HAP-1 (cell line): Measurements from ENCODE around the gene LGALS12.
"Not testable (repeated sequence)": the region's sequence is repeated elsewhere in the genome, so short reads cannot be mapped to it uniquely, and the experiment has no call there.

Experiments
- DNase-seq, 2 experiments: peaks; one replicate each; pipeline ENCODE4 v3.0.0-alpha.2; 2016 to 2020; ENCODE audit warnings: low spot score in 2 of 2
- H3K27me3 ChIP-seq: fragments of 250-450 bp; sonication (Bioruptor Pico); 2 replicates; pipeline ENCODE4 v1.5.1; 2020; ENCODE audit warnings: low read depth, mild to moderate bottlenecking, moderate library complexity
- H3K36me3 ChIP-seq: fragments of 250-450 bp; sonication (Bioruptor Pico); replicated peaks from 2 replicates; pipeline ENCODE4 v1.5.1; 2020; ENCODE audit warnings: mild to moderate bottlenecking
- H3K4me1 ChIP-seq: fragments of 250-450 bp; sonication (Bioruptor Pico); 2 replicates; pipeline ENCODE4 v1.5.1; 2020; ENCODE audit warnings: mild to moderate bottlenecking
- H3K4me3 ChIP-seq: fragments of 250-450 bp; sonication (Bioruptor Pico); 2 replicates; pipeline ENCODE4 v1.5.1; 2020; ENCODE audit warnings: mild to moderate bottlenecking, moderate library complexity
- H3K9me3 ChIP-seq: fragments of 250-450 bp; sonication (Bioruptor Pico); 2 replicates; pipeline ENCODE4 v1.5.1; 2020; ENCODE audit warnings: mild to moderate bottlenecking, moderate library complexity
- in situ Hi-C: fragments of 300-500 bp; cut with MboI; formaldehyde crosslinking; loops from 3 replicates; pipeline ENCODE4 v1.14.3; 2020; ENCODE audit warnings: low sequenced_read_pairs, inconsistent platforms, mixed read lengths

Gene LGALS12

GRCh38 chr11:63510360-63511047 lies 4.6 kb downstream of the LGALS12 start:
- in situ Hi-C loops, result no loop called here

DNA sequence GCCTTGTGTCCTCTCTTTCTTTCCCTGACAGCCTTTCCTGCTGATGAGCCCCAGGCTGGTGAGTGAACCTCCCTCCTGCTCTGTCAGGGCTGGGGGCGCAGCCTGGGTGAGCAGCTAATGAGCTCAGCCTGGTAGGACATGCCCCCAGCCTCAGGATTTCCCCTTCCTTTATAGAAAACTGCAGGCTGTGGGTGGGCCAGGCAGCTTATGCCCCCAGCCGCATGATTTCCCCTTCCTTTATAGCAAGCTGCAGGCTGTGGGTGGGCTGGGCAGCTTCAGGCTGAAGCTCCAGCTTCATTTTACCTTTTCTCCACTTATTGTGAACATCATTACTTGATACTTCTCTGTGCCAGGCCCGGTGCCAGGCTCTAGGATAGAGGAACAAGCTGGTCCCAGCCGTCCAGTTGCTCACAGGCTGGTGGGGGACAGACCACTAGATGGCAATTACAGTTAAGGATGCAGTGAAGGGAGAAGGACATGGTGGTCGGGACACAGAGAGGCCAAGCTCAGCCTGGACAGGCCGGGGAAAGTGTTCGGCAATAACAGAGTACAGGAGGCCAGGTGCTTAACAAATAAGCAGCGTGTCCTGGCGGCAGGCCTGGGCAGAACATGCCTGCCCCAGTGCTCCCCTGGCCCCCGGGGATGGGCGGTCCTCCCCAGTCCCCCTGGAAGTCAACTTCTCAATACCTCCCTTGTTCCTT lies 5.3 kb downstream of the LGALS12 start:
- H3K4me1 ChIP-seq, result no peaks in the 10 kb centered on the region
- H3K9me3 ChIP-seq, result no peaks in the 10 kb centered on the region; the same call in 1 of the 2 replicates
- DNase-seq, result no peak
- H3K4me3 ChIP-seq, result no peak overlapping the region
- H3K27me3 ChIP-seq, result no peaks in the 10 kb centered on the region
- in situ Hi-C loops, result no loop called here
- H3K36me3 ChIP-seq, result no peaks in the 10 kb centered on the region

More at GRCh38 chr11:63510360-63511047, 4.6 kb downstream of the LGALS12 start:
- DNase-seq, result no peak
- Histone ChIP-seq H3K27me3 (no peaks in the 10 kb centered on the region), H3K9me3 (no peaks in the 10 kb centered on the region; the same call in 1 of the 2 replicates), H3K4me1 (no peaks in the 10 kb centered on the region), H3K36me3 (no peaks in the 10 kb centered on the region), H3K4me3 (no peak overlapping the region)

DNA sequence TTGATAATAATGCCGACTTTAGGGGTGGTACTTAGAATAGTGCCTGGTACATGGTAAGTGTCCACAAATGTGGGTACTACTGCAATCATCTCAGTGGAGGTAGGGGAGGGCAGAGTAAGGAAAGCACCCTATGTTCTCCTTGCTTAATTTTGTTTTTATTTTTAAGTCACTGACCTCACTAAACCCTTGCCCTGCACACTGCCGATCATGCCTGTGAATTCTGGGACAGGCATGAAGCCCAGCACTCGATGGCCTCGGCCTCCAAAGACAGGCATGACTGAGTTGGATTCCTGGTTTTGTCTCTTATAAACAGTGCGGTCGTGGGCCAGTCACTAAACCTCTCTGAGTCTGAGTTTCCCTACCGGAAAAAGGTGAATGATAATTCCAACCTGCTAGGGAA lies 6.9 kb downstream of the LGALS12 start:
- no peaks in the 10 kb centered on the region for H3K36me3 ChIP-seq
- in situ Hi-C loops, result no loop called here
- no peaks in the 10 kb centered on the region for H3K4me1 ChIP-seq
- DNase-seq, result no peak
- no peak overlapping the region for H3K4me3 ChIP-seq
- H3K9me3 ChIP-seq, result no peaks in the 10 kb centered on the region; the same call in 1 of the 2 replicates
- H3K27me3 ChIP-seq, result no peaks in the 10 kb centered on the region

DNA sequence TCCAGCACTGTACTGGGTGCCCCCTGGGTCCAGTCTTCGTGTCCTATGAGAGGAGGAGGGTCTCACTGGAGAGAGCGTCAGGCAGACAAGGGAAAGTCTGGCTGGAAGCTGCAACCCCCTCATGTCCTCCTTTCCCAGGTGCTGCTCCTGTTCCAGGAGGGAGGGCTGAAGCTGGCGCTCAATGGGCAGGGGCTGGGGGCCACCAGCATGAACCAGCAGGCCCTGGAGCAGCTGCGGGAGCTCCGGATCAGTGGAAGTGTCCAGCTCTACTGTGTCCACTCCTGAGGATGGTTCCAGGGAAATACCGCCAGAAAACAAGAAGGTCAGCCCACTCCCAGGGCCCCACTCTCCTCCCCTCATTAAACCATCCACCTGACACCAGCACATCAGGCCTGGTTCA lies 10.2 kb downstream of the LGALS12 start:
- in situ Hi-C loops, result no loop called here
- H3K4me1 ChIP-seq, result peaks cover 5% of the 10 kb centered on the region
- DNase-seq, result no peak
- H3K27me3 ChIP-seq, result no peaks in the 10 kb centered on the region
- 0 out of 2 replicates have a peak, but pooled peaks cover 3% of the 10 kb centered on the region for H3K9me3 ChIP-seq
- no peak overlapping the region for H3K4me3 ChIP-seq
- no peaks in the 10 kb centered on the region for H3K36me3 ChIP-seq

GRCh38 chr11:63517156-63517555 lies 11.3 kb downstream of the LGALS12 start:
- Histone ChIP-seq H3K27me3 (no peaks in the 10 kb centered on the region), H3K36me3 (no peaks in the 10 kb centered on the region), H3K4me3 (no peak overlapping the region), H3K9me3 (0 out of 2 replicates have a peak, but pooled peaks cover 3% of the 10 kb centered on the region), H3K4me1 (peaks cover 5% of the 10 kb centered on the region)
- in situ Hi-C loops, result no loop called here
- DNase-seq, result no peak

DNA sequence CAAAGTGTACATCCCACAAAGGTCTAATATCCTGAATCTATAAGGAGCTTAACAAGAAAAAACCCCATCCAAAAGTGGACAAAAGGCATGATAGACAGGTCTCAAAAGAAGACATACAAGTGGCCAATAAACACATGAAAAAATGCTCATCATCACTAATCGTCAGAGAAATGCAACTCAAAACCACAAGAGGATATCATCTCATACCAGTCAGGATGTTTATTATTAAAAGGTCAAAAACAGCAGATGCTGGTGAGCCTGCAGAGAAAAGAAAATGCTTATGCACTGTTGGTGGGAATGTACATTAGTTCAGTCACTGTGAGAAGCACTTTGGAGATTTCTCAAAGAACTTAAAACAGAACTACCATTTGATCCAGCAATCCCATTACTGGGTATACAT lies 12.7 kb downstream of the LGALS12 start:
- DNase-seq, result peak in 1 of 2 experiments; percentile 19
- H3K9me3 ChIP-seq, result 0 out of 2 replicates have a peak, but pooled peaks cover 3% of the 10 kb centered on the region
- H3K27me3 ChIP-seq, result no peaks in the 10 kb centered on the region
- H3K4me3 ChIP-seq, result no peak overlapping the region
- no peaks in the 10 kb centered on the region for H3K36me3 ChIP-seq
- in situ Hi-C loops, result no loop called here
- H3K4me1 ChIP-seq, result peaks cover 5% of the 10 kb centered on the region

DNA sequence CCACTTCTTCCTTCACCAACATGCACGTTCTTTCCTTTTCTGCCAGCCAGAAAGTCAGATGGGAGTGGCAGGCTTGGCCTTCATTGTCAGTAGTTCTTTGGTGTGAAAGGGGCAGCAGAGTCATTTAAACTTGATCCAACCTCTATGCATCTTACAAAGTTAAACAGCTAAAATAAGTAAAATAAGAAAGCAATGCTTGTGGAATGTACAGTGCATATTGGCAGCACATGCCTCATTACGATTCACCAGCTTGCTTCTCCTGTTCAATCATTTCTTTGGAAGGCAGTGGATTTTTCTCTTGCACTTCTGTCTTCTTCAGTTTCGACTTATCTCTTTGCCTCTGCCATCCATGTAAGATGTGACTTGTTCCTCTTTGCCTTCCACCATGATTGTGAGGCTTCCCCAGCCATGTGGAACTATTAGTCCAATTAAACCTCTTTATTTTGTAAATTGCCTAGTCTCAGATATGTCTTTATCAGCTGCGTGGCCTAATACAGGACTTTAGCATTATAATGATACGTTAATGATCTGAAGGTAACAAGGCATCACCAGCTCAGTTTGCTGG lies 14.8 kb downstream of the LGALS12 start:
- no peaks in the 10 kb centered on the region for H3K27me3 ChIP-seq
- H3K36me3 ChIP-seq, result no peaks in the 10 kb centered on the region
- peaks cover 5% of the 10 kb centered on the region for H3K4me1 ChIP-seq
- H3K9me3 ChIP-seq, result peaks cover 14% of the 10 kb centered on the region
- in situ Hi-C loops, result no loop called here
- no peak overlapping the region for H3K4me3 ChIP-seq
- DNase-seq, result no peak

- Histone ChIP-seq H3K27me3 (no peaks in the 10 kb centered on the region), H3K36me3 (no peaks in the 10 kb centered on the region), H3K4me1 (peaks cover 5% of the 10 kb centered on the region), H3K4me3 (no peak overlapping the region), H3K9me3 (peaks cover 14% of the 10 kb centered on the region)
- no peak for DNase-seq
- in situ Hi-C loops, result no loop called here
Observed at GRCh38 chr11:63521896-63522295, 16.0 kb downstream of the LGALS12 start.

DNA sequence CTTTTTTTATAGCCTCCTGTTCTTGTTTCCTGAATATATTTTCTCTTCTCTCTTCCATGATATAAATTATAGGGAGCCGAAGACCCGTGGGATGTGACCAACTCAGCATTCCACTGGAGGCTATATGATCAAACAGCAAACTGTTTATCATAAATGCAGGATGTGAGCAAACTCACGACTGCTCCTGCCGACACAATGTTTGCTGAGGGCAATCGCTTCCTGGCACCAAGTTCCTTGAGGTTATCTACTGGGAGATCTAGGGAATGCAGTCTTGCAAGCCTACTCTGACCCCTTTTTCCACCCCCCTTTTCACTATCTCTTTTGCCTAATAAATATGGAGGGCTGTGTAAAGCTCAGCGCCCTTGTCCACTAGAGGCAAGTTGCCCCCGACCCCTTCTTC lies 17.3 kb downstream of the LGALS12 start:
- in situ Hi-C loops, result no loop called here
- no peaks in the 10 kb centered on the region for H3K36me3 ChIP-seq
- peaks cover 14% of the 10 kb centered on the region for H3K9me3 ChIP-seq
- no peak for DNase-seq
- no peaks in the 10 kb centered on the region for H3K27me3 ChIP-seq
- no peak overlapping the region for H3K4me3 ChIP-seq
- peaks cover 14% of the 10 kb centered on the region for H3K4me1 ChIP-seq

DNA sequence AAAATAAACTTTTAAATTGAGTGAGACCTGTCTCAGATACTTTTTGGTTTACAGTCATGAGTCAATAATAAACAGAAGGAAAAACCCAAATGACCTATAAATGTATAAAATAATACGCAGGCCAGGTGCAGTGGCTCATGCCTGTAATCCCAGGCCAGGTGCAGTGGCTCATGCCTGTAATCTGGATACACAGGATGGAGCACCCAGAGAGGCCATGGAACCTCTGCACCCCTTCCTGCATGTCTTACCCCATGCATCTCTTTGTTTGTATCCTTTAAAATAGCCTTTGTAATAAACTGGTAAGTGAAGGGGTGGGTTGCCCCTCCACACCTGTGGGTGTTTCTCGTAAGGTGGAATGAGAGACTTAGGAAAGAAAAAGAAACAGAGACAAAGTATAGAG lies 21.8 kb downstream of the LGALS12 start:
- DNase-seq, result peak in 1 of 2 experiments; percentile 31
- peaks cover 44% of the 10 kb centered on the region for H3K4me1 ChIP-seq
- H3K27me3 ChIP-seq, result no peaks in the 10 kb centered on the region
- 0 out of 2 replicates have a peak overlapping the region, but pooled peaks have one; percentile 2 for H3K4me3 ChIP-seq
- H3K9me3 ChIP-seq, result peaks cover 11% of the 10 kb centered on the region
- in situ Hi-C loops, result no loop called here
- H3K36me3 ChIP-seq, result no peaks in the 10 kb centered on the region

- peaks cover 49% of the 10 kb centered on the region for H3K4me1 ChIP-seq
- H3K36me3 ChIP-seq, H3K4me3 ChIP-seq, H3K27me3 ChIP-seq, in situ Hi-C loops: not testable (repeated sequence)
- H3K9me3 ChIP-seq, result peaks cover 11% of the 10 kb centered on the region
- DNase-seq, result peak in 1 of 2 experiments; percentile 66
Observed at GRCh38 chr11:63528156-63528555, 22.3 kb downstream of the LGALS12 start.

- DNase-seq, H3K27me3 ChIP-seq, H3K4me3 ChIP-seq, H3K9me3 ChIP-seq, H3K36me3 ChIP-seq, in situ Hi-C loops: not testable (repeated sequence)
- H3K4me1 ChIP-seq, result peaks cover 56% of the 10 kb centered on the region
Observed at GRCh38 chr11:63528729-63529278, 22.9 kb downstream of the LGALS12 start.

DNA sequence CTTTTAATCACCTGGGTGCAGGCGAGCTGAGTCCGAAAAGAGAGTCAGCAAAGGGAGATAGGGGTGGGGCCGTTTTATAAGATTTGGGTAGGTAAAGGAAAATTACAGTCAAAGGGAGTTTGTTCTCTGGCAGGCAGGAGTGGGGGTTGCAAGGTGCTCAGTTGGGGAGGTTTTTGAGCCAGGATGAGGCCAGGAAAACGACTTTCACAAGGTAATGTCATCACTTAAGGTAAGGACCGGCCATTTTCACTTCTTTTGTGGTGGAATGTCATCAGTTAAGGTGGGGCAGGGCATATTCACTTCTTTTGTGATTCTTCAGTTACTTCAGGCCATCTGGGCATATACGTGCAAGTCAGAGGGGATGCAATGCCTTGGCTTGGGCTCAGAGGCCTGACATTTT lies 23.5 kb downstream of the LGALS12 start:
- H3K4me1 ChIP-seq, result peaks cover 61% of the 10 kb centered on the region
- H3K36me3 ChIP-seq, DNase-seq, in situ Hi-C loops, H3K9me3 ChIP-seq, H3K27me3 ChIP-seq: not testable (repeated sequence)
- peak overlapping the region; percentile 2; the same call in 1 of the 2 replicates for H3K4me3 ChIP-seq

DNA sequence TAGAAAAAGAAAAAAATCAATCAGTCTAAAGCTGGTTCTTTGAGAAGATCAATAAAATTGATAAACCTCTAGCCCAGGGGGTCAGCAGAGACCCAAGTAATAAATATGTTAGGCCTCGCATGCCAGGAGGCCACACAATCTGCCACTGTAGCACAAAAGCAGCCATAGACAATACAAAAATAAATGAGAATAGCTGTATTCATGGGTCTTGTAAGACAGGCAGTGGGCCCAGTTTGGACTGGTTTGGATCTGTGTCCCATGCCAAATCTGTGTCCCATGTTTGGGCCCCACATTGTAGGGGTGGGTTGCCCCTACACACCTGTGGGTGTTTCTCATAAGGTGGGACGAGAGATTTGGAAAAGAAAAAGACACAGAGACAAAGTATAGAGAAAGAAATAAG lies 24.1 kb downstream of the LGALS12 start:
- in situ Hi-C loops, result loop anchor here (5.0 kb wide), 1 partner anchor 82 kb away; the partner anchor contains the start of gene PLAAT3
- peaks cover 64% of the 10 kb centered on the region for H3K4me1 ChIP-seq

More for the DNA sequence above, 24.1 kb downstream of the LGALS12 start:
- H3K9me3 ChIP-seq, result no peaks in the 10 kb centered on the region
- no peaks in the 10 kb centered on the region for H3K27me3 ChIP-seq
- H3K36me3 ChIP-seq, result no peaks in the 10 kb centered on the region
- peak; percentile 77 to 83 for DNase-seq
- H3K4me3 ChIP-seq, result peak overlapping the region; percentile 2
